GM12878 (cell line): Measurements from ENCODE around the gene ADM2.
A peak's percentile ranks its signal among the peaks of the same experiment; 100 is the strongest.

ENCODE experiments used
- ATF7 ChIP-seq: fragments of 450-650 bp; IDR thresholded peaks from 2 replicates; pipeline ENCODE4 v1.6.1; 2016; ENCODE audit warnings: low read depth, mild to moderate bottlenecking
- ESRRA ChIP-seq: IDR thresholded peaks from 2 replicates; pipeline ENCODE4 v1.6.1; 2012; ENCODE audit warnings: mild to moderate bottlenecking, low read length, improper control_type of control experiment
- GABPA ChIP-seq: IDR thresholded peaks from 2 replicates; pipeline ENCODE4 v1.6.1; 2014; ENCODE audit warnings: antibody characterized with exemption, low read depth, mild to moderate bottlenecking, inconsistent platforms
- MTA2 ChIP-seq: fragments of 450-650 bp; IDR thresholded peaks from 2 replicates; pipeline ENCODE4 v1.6.1; 2016; ENCODE audit warnings: low read depth, mild to moderate bottlenecking, moderate library complexity
- MYC ChIP-seq: IDR thresholded peaks from 2 replicates; pipeline ENCODE4 v1.6.1; 2011; ENCODE audit warnings: mild to moderate bottlenecking, low read length, moderate library complexity, inconsistent platforms; ENCODE audit not compliant: insufficient read depth, insufficient replicate concordance, insufficient read length, severe bottlenecking
- RFX5 ChIP-seq: IDR thresholded peaks from 2 replicates; pipeline ENCODE4 v1.6.1; 2011; ENCODE audit warnings: low read depth, low read length, improper control_type of control experiment
- TCF12 ChIP-seq: IDR thresholded peaks from 2 replicates; pipeline ENCODE4 v1.6.1; 2011; ENCODE audit warnings: low read depth, mild to moderate bottlenecking, low read length
- TF ChIP-seq, protein P1 (sequence below), 3 experiments: IDR thresholded peaks in 2 of 3; conservative IDR thresholded peaks in 1 of 3; 2 replicates each; pipeline ENCODE4 v1.5.1; 2011; ENCODE audit warnings: low read depth in 3 of 3, low read length in 3 of 3, mild to moderate bottlenecking in 3 of 3, control low read depth in 2 of 3, moderate library complexity in 2 of 3, inconsistent platforms in 1 of 3, mixed read lengths in 1 of 3; ENCODE audit not compliant: control insufficient read depth in 2 of 3, insufficient read depth in 1 of 3; ENCODE audit errors: extremely low read depth in 1 of 3
- TF ChIP-seq, protein P2 (sequence below): fragments of 450-650 bp; conservative IDR thresholded peaks from 2 replicates; pipeline ENCODE4 v1.6.1; 2017; ENCODE audit warnings: mild to moderate bottlenecking, moderate library complexity
- TF ChIP-seq, protein P3 (sequence below): fragments of 450-650 bp; IDR thresholded peaks from 2 replicates; pipeline ENCODE4 v1.6.1; 2018; ENCODE audit warnings: borderline replicate concordance, mild to moderate bottlenecking; ENCODE audit not compliant: partially characterized antibody
- TF ChIP-seq, protein P4 (sequence below): IDR thresholded peaks from 2 replicates; pipeline ENCODE4 v1.6.1; 2012; ENCODE audit warnings: low read depth, low read length, improper control_type of control experiment

DNA sequence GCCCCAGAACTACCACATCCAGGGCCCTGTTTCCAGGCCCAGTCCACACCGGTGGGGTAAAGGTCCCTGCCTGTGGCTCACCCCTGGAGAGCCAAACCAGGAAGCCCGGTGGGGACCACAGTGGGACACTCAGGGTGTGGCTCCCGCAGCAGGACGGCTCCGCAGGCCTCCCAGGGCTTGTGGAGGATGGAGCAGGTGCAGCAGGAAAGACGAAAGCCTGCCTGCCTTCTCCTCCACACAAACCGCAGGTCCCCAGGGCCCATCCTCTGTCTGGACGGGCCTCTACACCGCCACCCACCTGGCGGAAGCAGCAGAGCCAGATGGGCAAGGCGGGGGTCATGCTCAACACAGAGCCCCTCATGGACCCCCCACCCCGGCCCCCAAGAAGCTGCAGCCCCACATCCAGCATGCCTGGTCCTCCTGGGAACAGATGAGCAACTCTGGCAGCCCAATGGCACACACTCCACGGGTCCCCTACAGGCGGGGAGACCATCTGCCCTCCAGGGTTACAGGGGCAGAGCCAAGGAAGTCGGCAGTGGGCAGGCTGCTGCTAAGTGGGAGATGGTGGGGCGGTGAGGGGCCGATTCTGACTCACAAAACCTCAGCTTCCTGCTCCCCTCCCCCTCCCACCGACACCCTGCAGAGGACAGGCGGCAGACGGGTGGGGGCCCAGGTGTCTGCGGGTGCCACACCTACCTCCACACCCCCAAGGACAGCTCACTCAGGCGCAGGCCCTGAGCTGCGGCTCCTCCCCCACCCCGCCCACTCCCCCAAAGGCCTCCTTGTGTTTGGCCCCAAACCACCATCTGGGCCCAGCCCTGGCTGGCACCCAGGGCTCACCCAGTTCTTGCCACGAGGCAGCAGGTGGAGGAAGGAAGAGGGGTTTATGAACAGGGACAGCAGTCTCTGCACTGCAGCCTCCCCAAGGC, 11.7 kb upstream of the ADM2 start:
- no peak for TF ChIP-seq GABPA
- peak; percentile 46; the same call in 1 of the 2 replicates for TF ChIP-seq RFX5
- TF ChIP-seq ESRRA = no peak
- peak; percentile 57; the same call in 1 of the 2 replicates for TF ChIP-seq MTA2
- TF ChIP-seq ATF7 = peak; percentile 62
- TF ChIP-seq, protein P1, sequence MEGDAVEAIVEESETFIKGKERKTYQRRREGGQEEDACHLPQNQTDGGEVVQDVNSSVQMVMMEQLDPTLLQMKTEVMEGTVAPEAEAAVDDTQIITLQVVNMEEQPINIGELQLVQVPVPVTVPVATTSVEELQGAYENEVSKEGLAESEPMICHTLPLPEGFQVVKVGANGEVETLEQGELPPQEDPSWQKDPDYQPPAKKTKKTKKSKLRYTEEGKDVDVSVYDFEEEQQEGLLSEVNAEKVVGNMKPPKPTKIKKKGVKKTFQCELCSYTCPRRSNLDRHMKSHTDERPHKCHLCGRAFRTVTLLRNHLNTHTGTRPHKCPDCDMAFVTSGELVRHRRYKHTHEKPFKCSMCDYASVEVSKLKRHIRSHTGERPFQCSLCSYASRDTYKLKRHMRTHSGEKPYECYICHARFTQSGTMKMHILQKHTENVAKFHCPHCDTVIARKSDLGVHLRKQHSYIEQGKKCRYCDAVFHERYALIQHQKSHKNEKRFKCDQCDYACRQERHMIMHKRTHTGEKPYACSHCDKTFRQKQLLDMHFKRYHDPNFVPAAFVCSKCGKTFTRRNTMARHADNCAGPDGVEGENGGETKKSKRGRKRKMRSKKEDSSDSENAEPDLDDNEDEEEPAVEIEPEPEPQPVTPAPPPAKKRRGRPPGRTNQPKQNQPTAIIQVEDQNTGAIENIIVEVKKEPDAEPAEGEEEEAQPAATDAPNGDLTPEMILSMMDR (IDR thresholded peaks at IDR 0.05 in 2 of 3, conservative IDR thresholded peaks at IDR 0.05 in 1 of 3; ENCODE audit: control insufficient read depth in 2 of 3, extremely low read depth in 1 of 3, insufficient read depth in 1 of 3, low read depth in 3 of 3, low read length in 3 of 3) = peak in 1 of 3 experiments; percentile 13; a peak in 2 of 6 replicates
- TF ChIP-seq, protein P2, sequence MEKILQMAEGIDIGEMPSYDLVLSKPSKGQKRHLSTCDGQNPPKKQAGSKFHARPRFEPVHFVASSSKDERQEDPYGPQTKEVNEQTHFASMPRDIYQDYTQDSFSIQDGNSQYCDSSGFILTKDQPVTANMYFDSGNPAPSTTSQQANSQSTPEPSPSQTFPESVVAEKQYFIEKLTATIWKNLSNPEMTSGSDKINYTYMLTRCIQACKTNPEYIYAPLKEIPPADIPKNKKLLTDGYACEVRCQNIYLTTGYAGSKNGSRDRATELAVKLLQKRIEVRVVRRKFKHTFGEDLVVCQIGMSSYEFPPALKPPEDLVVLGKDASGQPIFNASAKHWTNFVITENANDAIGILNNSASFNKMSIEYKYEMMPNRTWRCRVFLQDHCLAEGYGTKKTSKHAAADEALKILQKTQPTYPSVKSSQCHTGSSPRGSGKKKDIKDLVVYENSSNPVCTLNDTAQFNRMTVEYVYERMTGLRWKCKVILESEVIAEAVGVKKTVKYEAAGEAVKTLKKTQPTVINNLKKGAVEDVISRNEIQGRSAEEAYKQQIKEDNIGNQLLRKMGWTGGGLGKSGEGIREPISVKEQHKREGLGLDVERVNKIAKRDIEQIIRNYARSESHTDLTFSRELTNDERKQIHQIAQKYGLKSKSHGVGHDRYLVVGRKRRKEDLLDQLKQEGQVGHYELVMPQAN = no peak
- TF ChIP-seq, protein P3, sequence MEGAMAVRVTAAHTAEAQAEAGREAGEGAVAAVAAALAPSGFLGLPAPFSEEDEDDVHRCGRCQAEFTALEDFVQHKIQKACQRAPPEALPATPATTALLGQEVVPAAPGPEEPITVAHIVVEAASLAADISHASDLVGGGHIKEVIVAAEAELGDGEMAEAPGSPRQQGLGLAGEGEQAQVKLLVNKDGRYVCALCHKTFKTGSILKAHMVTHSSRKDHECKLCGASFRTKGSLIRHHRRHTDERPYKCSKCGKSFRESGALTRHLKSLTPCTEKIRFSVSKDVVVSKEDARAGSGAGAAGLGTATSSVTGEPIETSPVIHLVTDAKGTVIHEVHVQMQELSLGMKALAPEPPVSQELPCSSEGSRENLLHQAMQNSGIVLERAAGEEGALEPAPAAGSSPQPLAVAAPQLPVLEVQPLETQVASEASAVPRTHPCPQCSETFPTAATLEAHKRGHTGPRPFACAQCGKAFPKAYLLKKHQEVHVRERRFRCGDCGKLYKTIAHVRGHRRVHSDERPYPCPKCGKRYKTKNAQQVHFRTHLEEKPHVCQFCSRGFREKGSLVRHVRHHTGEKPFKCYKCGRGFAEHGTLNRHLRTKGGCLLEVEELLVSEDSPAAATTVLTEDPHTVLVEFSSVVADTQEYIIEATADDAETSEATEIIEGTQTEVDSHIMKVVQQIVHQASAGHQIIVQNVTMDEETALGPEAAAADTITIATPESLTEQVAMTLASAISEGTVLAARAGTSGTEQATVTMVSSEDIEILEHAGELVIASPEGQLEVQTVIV = no peak
- TF ChIP-seq TCF12 = peak; percentile 95
- TF ChIP-seq, protein P4, sequence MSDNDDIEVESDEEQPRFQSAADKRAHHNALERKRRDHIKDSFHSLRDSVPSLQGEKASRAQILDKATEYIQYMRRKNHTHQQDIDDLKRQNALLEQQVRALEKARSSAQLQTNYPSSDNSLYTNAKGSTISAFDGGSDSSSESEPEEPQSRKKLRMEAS = 0 out of 2 replicates have a peak, but pooled peaks have one; percentile 11
- no peak for TF ChIP-seq MYC
